Activated T-cell treated with anti-CD3 and anti-CD28 coated beads, Interleukin-2, amount 50 U/mL, for 1 hour (primary cell): Measurements from ENCODE around the gene GANC.

Experiments
- DNase-seq: peaks from one replicate; pipeline ENCODE4 v3.0.0-alpha.2; 2020

The GANC gene

GRCh38 chr15:42385206-42385979 is 112.4 kb downstream of the GANC start:
- DNase-seq: no peak

- no peak for DNase-seq
Observed at GRCh38 chr15:42385980-42386700, 113.1 kb downstream of the GANC start.

- no peak for DNase-seq
Observed at GRCh38 chr15:42387603-42388002, 114.6 kb downstream of the GANC start.

- DNase-seq: no peak
Observed at GRCh38 chr15:42392309-42393024, 119.5 kb downstream of the GANC start.

- DNase-seq: no peak
Observed at GRCh38 chr15:42394106-42394505, 121.1 kb downstream of the GANC start.

- no peak for DNase-seq
Observed at GRCh38 chr15:42395838-42396237, 122.8 kb downstream of the GANC start.

GRCh38 chr15:42401544-42402454 is 128.8 kb downstream of the GANC start:
- no peak for DNase-seq

GRCh38 chr15:42402455-42403205 is 129.6 kb downstream of the GANC start:
- no peak for DNase-seq

- no peak for DNase-seq
Observed at GRCh38 chr15:42403389-42403788, 130.4 kb downstream of the GANC start.

GRCh38 chr15:42404461-42405235 is 131.6 kb downstream of the GANC start:
- no peak for DNase-seq

GRCh38 chr15:42405863-42406482 is 133.0 kb downstream of the GANC start:
- no peak for DNase-seq
